IMR-90 (cell line): Measurements from ENCODE around the gene LAMC2. TPM values are rescaled to one million over a fixed set of nuclear protein-coding genes. Genes with fewer than 3 reads are reported as not detected.

Experiments used
- ATAC-seq: fragments of 200-7000 bp; cut with Tn5 transposase; 2 replicates; pipeline ENCODE4 v1.9.1; 2020; ENCODE audit warnings: low read depth, mild to moderate bottlenecking, moderate library complexity
- BruUV-seq: library from RNA; stranded (reverse); fragments of 400-500 nt; replicated peaks from 2 replicates; lab custom pipeline; 2021; lab: Mats Ljungman, UMichigan
- CTCF ChIA-PET: fragments of 300-600 bp; formaldehyde crosslinking; extraction: SDS; loops from one replicate; lab custom pipeline; 2021; ENCODE audit warnings: antibody characterized with exemption; lab: Yijun Ruan, JAX
- POLR2A ChIA-PET: fragments of 300-600 bp; sonication (Branson Sonifier 250); formaldehyde crosslinking; loops from one replicate; lab custom pipeline; 2022; ENCODE audit warnings: antibody characterized with exemption; ENCODE audit not compliant: unreplicated experiment; lab: Charles Lee
- DNase-seq: peaks from one replicate; pipeline ENCODE4 v3.0.0; 2013
- H2AFZ ChIP-seq: replicated peaks from 2 replicates; pipeline ENCODE3; 2013; ENCODE audit warnings: low read length, mild to moderate bottlenecking; ENCODE audit not compliant: poor library complexity
- H2AK5ac ChIP-seq: 2 replicates; pipeline ENCODE4 v1.6.1; 2013; ENCODE audit warnings: low read depth, low read length, inconsistent platforms
- H2AK9ac ChIP-seq: replicated peaks from 2 replicates; pipeline ENCODE3; 2013; ENCODE audit warnings: mild to moderate bottlenecking, low read depth, low read length, moderate library complexity; ENCODE audit not compliant: poor library complexity
- H2BK120ac ChIP-seq: 2 replicates; pipeline ENCODE4 v1.6.1; 2013; ENCODE audit warnings: low read depth, low read length, inconsistent platforms
- H2BK15ac ChIP-seq: 3 replicates; pipeline ENCODE4 v1.6.1; 2013; ENCODE audit warnings: low read depth, low read length, inconsistent platforms
- H2BK20ac ChIP-seq: 2 replicates; pipeline ENCODE4 v1.6.1; 2013; ENCODE audit warnings: low read depth, mild to moderate bottlenecking, inconsistent platforms, low read length, moderate library complexity
- H2BK5ac ChIP-seq: 2 replicates; pipeline ENCODE4 v1.6.1; 2013; ENCODE audit warnings: mild to moderate bottlenecking, low read depth, low read length, inconsistent platforms; ENCODE audit not compliant: poor library complexity, severe bottlenecking
- H3K14ac ChIP-seq: replicated peaks from 2 replicates; pipeline ENCODE4 v1.6.1; 2013; ENCODE audit warnings: low read depth, low read length, inconsistent platforms
- H3K18ac ChIP-seq: 2 replicates; pipeline ENCODE4 v1.6.1; 2013; ENCODE audit warnings: low read depth, low read length, control low read depth
- H3K23ac ChIP-seq: 2 replicates; pipeline ENCODE4 v1.6.1; 2013; ENCODE audit warnings: low read depth, low read length, inconsistent platforms
- H3K27ac ChIP-seq: 2 replicates; pipeline ENCODE4 v1.5.1; 2013; ENCODE audit warnings: mild to moderate bottlenecking, control low read depth, low read length; ENCODE audit not compliant: insufficient read depth
- H3K27me3 ChIP-seq: 2 replicates; pipeline ENCODE4 v1.6.1; 2013; ENCODE audit warnings: low read length; ENCODE audit not compliant: control insufficient read depth, insufficient read depth
- H3K36me3 ChIP-seq: 2 replicates; pipeline ENCODE4 v1.6.1; 2013; ENCODE audit warnings: low read length, mixed read lengths; ENCODE audit not compliant: control insufficient read depth, insufficient read depth
- H3K4ac ChIP-seq: 2 replicates; pipeline ENCODE4 v1.6.1; 2013; ENCODE audit warnings: low read depth, low read length, inconsistent platforms
- H3K4me1 ChIP-seq: 2 replicates; pipeline ENCODE4 v1.6.1; 2013; ENCODE audit warnings: low read length, mixed read lengths; ENCODE audit not compliant: control insufficient read depth, insufficient read depth
- H3K4me2 ChIP-seq: 2 replicates; pipeline ENCODE4 v1.6.1; 2013; ENCODE audit warnings: low read depth, mild to moderate bottlenecking, control low read depth, low read length, moderate library complexity
- H3K4me3 ChIP-seq: 2 replicates; pipeline ENCODE4 v1.5.1; 2013; ENCODE audit warnings: low read depth, mild to moderate bottlenecking, control low read depth, low read length, moderate library complexity; ENCODE audit not compliant: insufficient read depth
- H3K56ac ChIP-seq: 2 replicates; pipeline ENCODE4 v1.6.1; 2013; ENCODE audit warnings: low read length, inconsistent platforms; ENCODE audit not compliant: insufficient read depth; ENCODE audit errors: extremely low read depth
- H3K79me1 ChIP-seq, 2 experiments: 2 replicates each; pipeline ENCODE4 v1.6.1; 2013; ENCODE audit warnings: low read length in 2 of 2, inconsistent platforms in 1 of 2, low read depth in 1 of 2
- H3K9ac ChIP-seq: 2 replicates; pipeline ENCODE4 v1.6.1; 2013; ENCODE audit warnings: low read depth, low read length, control low read depth
- H3K9me1 ChIP-seq: 2 replicates; pipeline ENCODE4 v1.6.1; 2013; ENCODE audit warnings: low read length, inconsistent platforms; ENCODE audit not compliant: insufficient read depth
- H3K9me3 ChIP-seq: 2 replicates; pipeline ENCODE4 v1.6.1; 2013; ENCODE audit warnings: low read length; ENCODE audit not compliant: control insufficient read depth, insufficient read depth
- H4K20me1 ChIP-seq: 2 replicates; pipeline ENCODE4 v1.6.1; 2013; ENCODE audit warnings: low read length, inconsistent platforms; ENCODE audit not compliant: insufficient read depth
- H4K5ac ChIP-seq: 2 replicates; pipeline ENCODE4 v1.6.1; 2013; ENCODE audit warnings: mild to moderate bottlenecking, low read depth, low read length, control low read depth
- H4K8ac ChIP-seq, 2 experiments: 2 replicates each; pipeline ENCODE4 v1.6.1; 2013; ENCODE audit warnings: low read depth in 2 of 2, low read length in 2 of 2, control low read depth in 1 of 2, inconsistent platforms in 1 of 2
- H4K91ac ChIP-seq: 2 replicates; pipeline ENCODE4 v1.6.1; 2013; ENCODE audit warnings: low read depth, low read length, inconsistent platforms; ENCODE audit not compliant: insufficient read depth
- CHD1 ChIP-seq: IDR thresholded peaks from 2 replicates; pipeline ENCODE4 v1.6.1; 2012; ENCODE audit warnings: low read depth, low read length, improper control_type of control experiment
- FOS ChIP-seq: fragments of 150-350 bp; IDR thresholded peaks from 2 replicates; pipeline ENCODE4 v1.6.1; 2016; ENCODE audit warnings: low read depth, low read length
- POLR2A ChIP-seq: IDR thresholded peaks from 2 replicates; pipeline ENCODE4 v1.6.1; 2012; ENCODE audit warnings: mild to moderate bottlenecking, low read depth, low read length
- RCOR1 ChIP-seq: IDR thresholded peaks from 2 replicates; pipeline ENCODE4 v1.6.1; 2012; ENCODE audit warnings: mild to moderate bottlenecking, low read length, improper control_type of control experiment; ENCODE audit not compliant: insufficient replicate concordance
- WGBS, 2 experiments: methylation state at CpG; one replicate each; pipeline versions ENCODE4 v1.1.5 to v1.1.7; 2013; ENCODE audit warnings: missing lambda C conversion rate in 2 of 2; ENCODE audit not compliant: insufficient read length in 1 of 2; ENCODE audit errors: extremely low coverage in 2 of 2; 5-methylcytosine and 5-hydroxymethylcytosine counted together
- dilution Hi-C: fragments of 300-500 bp; cut with HindIII; formaldehyde crosslinking; loops from one replicate; pipeline ENCODE4 v1.14.3; 2018; ENCODE audit warnings: low sequenced_read_pairs; ENCODE audit not compliant: unreplicated experiment
- in situ Hi-C: fragments of 300-500 bp; cut with MboI; formaldehyde crosslinking; loops from 3 replicates; pipeline ENCODE4 v1.14.3; 2019; ENCODE audit warnings: low sequenced_read_pairs, inconsistent platforms, mixed read lengths
- intact Hi-C: fragments of 100-400 bp; cut with micrococcal nuclease; formaldehyde crosslinking; loops from 2 replicates; pipeline ENCODE4 v1.10.0; 2022
- polyA plus RNA-seq, 3 experiments: library from polyadenylated mRNA; depleted of rRNA; stranded (reverse); fragments of >200 nt; gene quantifications; 2 replicates each; pipeline ENCODE4 v1.2.3, GENCODE V29; 2012; ENCODE audit warnings: low replicate concordance in 1 of 3
- total RNA-seq: library from RNA; depleted of rRNA; stranded (reverse); fragments of >200 nt; gene quantifications from 2 replicates; pipeline ENCODE4 v1.2.3, GENCODE V29; 2012
- TF ChIP-seq, protein P1 (sequence below): fragments of 150-350 bp; IDR thresholded peaks from 2 replicates; pipeline ENCODE4 v1.6.1; 2017; ENCODE audit warnings: mild to moderate bottlenecking, antibody characterized with exemption, low read length, low read depth

The LAMC2 gene
- total and polyA plus RNA-seq, 2 of the 4 experiments (the other 2 are of a cell fraction): 2.3 to 2.8 TPM

- no peaks in the 10 kb centered on the region for H3K9me3 ChIP-seq
- POLR2A ChIA-PET: no interaction called here
- no peak overlapping the region for H2BK5ac ChIP-seq
- no peaks in the 10 kb centered on the region for H3K79me1 ChIP-seq
- in situ Hi-C loops (no loop called here), dilution Hi-C loops (no loop called here), intact Hi-C loops (no loop called here)
- no peak overlapping the region for H2BK15ac ChIP-seq
- H4K5ac ChIP-seq: no peak overlapping the region
- H3K27ac ChIP-seq: no peak overlapping the region
- H3K4me1 ChIP-seq: peaks cover 6% of the 10 kb centered on the region
- no peak overlapping the region; a peak in 1 of 4 replicates for H4K8ac ChIP-seq
- H3K4me3 ChIP-seq: no peak overlapping the region
- no peak overlapping the region for H4K91ac ChIP-seq
- no peak for ATAC-seq
- WGBS, 2 experiments: no CpG with 5 or more reads among the region's 9 CpGs
- CTCF ChIA-PET: no interaction called here
- no peak overlapping the region for H3K4me2 ChIP-seq
- H3K18ac ChIP-seq: no peak overlapping the region
- H3K36me3 ChIP-seq: no peaks in the 10 kb centered on the region
- H2AK5ac ChIP-seq: no peak overlapping the region
- no peak overlapping the region for H3K14ac ChIP-seq
- BruUV-seq: no TSS peak
- no peak overlapping the region for H2AFZ ChIP-seq
- no peak overlapping the region for H3K56ac ChIP-seq
- no peaks in the 10 kb centered on the region for H4K20me1 ChIP-seq
- no peak for DNase-seq
- H3K23ac ChIP-seq: no peak overlapping the region
- TF ChIP-seq, protein P1, sequence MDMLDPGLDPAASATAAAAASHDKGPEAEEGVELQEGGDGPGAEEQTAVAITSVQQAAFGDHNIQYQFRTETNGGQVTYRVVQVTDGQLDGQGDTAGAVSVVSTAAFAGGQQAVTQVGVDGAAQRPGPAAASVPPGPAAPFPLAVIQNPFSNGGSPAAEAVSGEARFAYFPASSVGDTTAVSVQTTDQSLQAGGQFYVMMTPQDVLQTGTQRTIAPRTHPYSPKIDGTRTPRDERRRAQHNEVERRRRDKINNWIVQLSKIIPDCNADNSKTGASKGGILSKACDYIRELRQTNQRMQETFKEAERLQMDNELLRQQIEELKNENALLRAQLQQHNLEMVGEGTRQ: no peak
- TF ChIP-seq RCOR1 (no peak), CHD1 (no peak), FOS (no peak), POLR2A (no peak)
- H2BK120ac ChIP-seq: no peak overlapping the region
- no peak overlapping the region for H2BK20ac ChIP-seq
- H2AK9ac ChIP-seq: no peak overlapping the region
- H3K9ac ChIP-seq: no peak overlapping the region
- H3K9me1 ChIP-seq: peaks cover 5% of the 10 kb centered on the region; the same call in 1 of the 2 replicates
- H3K4ac ChIP-seq: no peak overlapping the region
- H3K27me3 ChIP-seq: no peaks in the 10 kb centered on the region
Measured at GRCh38 chr1:183200451-183200850, 14.4 kb downstream of the LAMC2 start.
